CD4-positive, alpha-beta T cell (primary cell): ENCODE measurements around the gene UNKL. TPM values are rescaled to one million over a fixed set of nuclear protein-coding genes. Genes with fewer than 3 reads are reported as not detected.

Source experiments
- ATAC-seq: fragments of 200-7000 bp; cut with Tn5 transposase; one replicate; pipeline ENCODE4 v1.10.0; 2022; ENCODE audit warnings: mild to moderate bottlenecking; ENCODE audit not compliant: poor library complexity
- CTCF ChIA-PET: fragments of 350-600 bp; sonication (Branson Sonifier 250); formaldehyde crosslinking; loops from one replicate; lab custom pipeline; 2021; ENCODE audit warnings: antibody characterized with exemption, inconsistent platforms; lab: Charles Lee
- POLR2A ChIA-PET: fragments of 350-600 bp; sonication (Branson Sonifier 250); formaldehyde crosslinking; loops from one replicate; lab custom pipeline; 2021; ENCODE audit warnings: antibody characterized with exemption, inconsistent platforms; lab: Charles Lee
- DNase-seq, 14 experiments: peaks; one replicate each; pipeline ENCODE4 v3.0.0-alpha.2; 2013 to 2020; ENCODE audit warnings: mixed read lengths in 2 of 14
- H3K27ac ChIP-seq, 2 donors: one replicate each; pipeline versions ENCODE4 v1.5.1 to v1.7.0; 2013; ENCODE audit warnings: low read length in 2 of 2, low read depth in 1 of 2, mild to moderate bottlenecking in 1 of 2
- H3K27me3 ChIP-seq, 2 experiments: 1 replicate in 1 of 2; 2 replicates in 1 of 2; pipeline versions ENCODE4 v1.6.1 to v1.7.0; 2013; ENCODE audit warnings: low read length in 2 of 2, control low read depth in 1 of 2, mild to moderate bottlenecking in 1 of 2, moderate library complexity in 1 of 2; ENCODE audit not compliant: insufficient read depth in 2 of 2, control insufficient read depth in 1 of 2
- H3K36me3 ChIP-seq: one replicate; pipeline ENCODE4 v1.6.1; 2013; ENCODE audit warnings: low read length, control low read depth; ENCODE audit not compliant: insufficient read depth
- H3K4me1 ChIP-seq: one replicate; pipeline ENCODE4 v1.6.1; 2013; ENCODE audit warnings: low read length, control low read depth; ENCODE audit not compliant: insufficient read depth
- H3K4me3 ChIP-seq: one replicate; pipeline ENCODE4 v1.5.1; 2013; ENCODE audit warnings: mild to moderate bottlenecking, low read length, moderate library complexity
- H3K9me3 ChIP-seq, 2 experiments: 1 replicate in 1 of 2; 2 replicates in 1 of 2; pipeline versions ENCODE4 v1.6.1 to v1.7.0; 2013; ENCODE audit warnings: low read length in 2 of 2, mild to moderate bottlenecking in 2 of 2, control low read depth in 1 of 2, moderate library complexity in 1 of 2; ENCODE audit not compliant: control insufficient read depth in 1 of 2, insufficient read depth in 1 of 2
- H3K27ac Mint-ChIP-seq: one replicate; pipeline ENCODE4 v1.8.0; 2020; ENCODE audit warnings: mixed read lengths
- H3K27me3 Mint-ChIP-seq: one replicate; pipeline ENCODE4 v1.8.0; 2021; ENCODE audit warnings: mixed read lengths
- H3K36me3 Mint-ChIP-seq: one replicate; pipeline ENCODE4 v1.8.0; 2021; ENCODE audit warnings: low read depth, mixed read lengths
- H3K4me1 Mint-ChIP-seq: one replicate; pipeline ENCODE4 v1.8.0; 2021; ENCODE audit warnings: low read depth, mixed read lengths
- H3K4me3 Mint-ChIP-seq: one replicate; pipeline ENCODE4 v1.8.0; 2020; ENCODE audit warnings: mild to moderate bottlenecking, mixed read lengths
- H3K9me3 Mint-ChIP-seq: one replicate; pipeline ENCODE4 v1.8.0; 2020; ENCODE audit warnings: mixed read lengths
- intact Hi-C, 2 experiments: fragments of 100-400 bp; cut with DNase I in 1 of 2; cut with micrococcal nuclease in 1 of 2; formaldehyde crosslinking; loops; one replicate each; pipeline versions ENCODE4 v1.15.1 to v1.9.0; 2023 to 2025; cut with DNase I, micrococcal nuclease
- total RNA-seq, 174 experiments: library from RNA in 2 of 174; stranded (reverse) in 2 of 174; gene quantifications; one replicate each; pipeline ENCODE4 v1.2.3 and lab custom pipeline; 2021 to 2026
- TF ChIP-seq, protein P1 (sequence below): fragments of 200-600 bp; IDR thresholded peaks from one replicate; pipeline ENCODE4 v1.8.0; 2022; ENCODE audit warnings: antibody characterized with exemption, mild to moderate bottlenecking

The UNKL gene
- total RNA-seq, 2 experiments from 2014 or later: 52.6 to 53.2 TPM

DNA sequence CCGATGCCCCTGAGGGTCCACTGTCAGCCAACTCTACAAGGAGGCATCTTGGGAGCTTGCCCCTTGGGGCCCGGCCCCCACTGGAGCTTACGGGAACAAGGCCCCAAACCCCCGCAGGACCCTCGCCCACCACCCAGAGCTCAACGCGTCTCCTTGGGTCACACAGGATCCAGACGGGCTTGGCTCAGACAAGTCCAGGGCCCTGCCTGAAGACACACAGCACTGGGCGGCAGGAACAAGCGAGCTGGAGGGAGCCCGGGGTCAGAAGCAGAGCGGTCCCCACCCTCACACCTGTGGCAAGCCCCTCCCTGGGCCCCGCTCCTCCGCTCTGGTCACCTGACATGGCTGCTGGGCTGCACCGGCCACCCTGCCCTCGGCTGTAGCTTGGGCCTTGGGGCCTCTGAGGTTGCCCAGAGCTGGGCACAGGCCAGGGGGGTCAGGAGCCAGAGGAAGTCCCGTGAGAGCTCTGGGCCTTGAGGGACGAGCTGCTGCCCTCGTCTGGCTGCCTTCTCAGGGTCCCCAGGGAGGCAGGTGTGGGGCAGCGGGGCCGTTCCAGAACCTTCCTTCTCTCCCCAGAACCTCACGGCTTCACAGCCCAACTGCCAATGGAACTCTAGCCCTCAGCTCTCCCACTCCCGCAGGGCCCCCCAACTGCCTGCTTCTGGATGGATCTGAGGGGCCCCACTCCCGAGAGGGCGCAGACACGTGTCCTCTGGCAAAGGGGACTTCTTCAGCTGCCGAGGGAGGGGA, 29.7 kb upstream of the UNKL start, which contains the start of gene CCDC154:
Gene CCDC154, minus strand, starts transcription at position 577 of the 750 bp plus-strand sequence. Its CDS starts 234 bp downstream, at position 343.
- Mint-ChIP-seq H3K4me1 (no peaks in the 10 kb centered on the region), H3K36me3 (peaks cover 7% of the 10 kb centered on the region), H3K9me3 (no peaks in the 10 kb centered on the region), H3K4me3 (no peak within 1 kb of the TSS), H3K27me3 (no peaks in the 10 kb centered on the region), H3K27ac (no peak within 1 kb of the TSS)
- no peaks in the 10 kb centered on the region for H3K9me3 ChIP-seq
- peaks cover 18% of the 10 kb centered on the region for H3K36me3 ChIP-seq
- CTCF ChIA-PET: no interaction called here
- H3K4me3 ChIP-seq: no peak within 1 kb of the TSS
- ATAC-seq: no peak
- POLR2A ChIA-PET: no interaction called here
- no peak for DNase-seq
- no peaks in the 10 kb centered on the region for H3K4me1 ChIP-seq
- TF ChIP-seq, protein P1, sequence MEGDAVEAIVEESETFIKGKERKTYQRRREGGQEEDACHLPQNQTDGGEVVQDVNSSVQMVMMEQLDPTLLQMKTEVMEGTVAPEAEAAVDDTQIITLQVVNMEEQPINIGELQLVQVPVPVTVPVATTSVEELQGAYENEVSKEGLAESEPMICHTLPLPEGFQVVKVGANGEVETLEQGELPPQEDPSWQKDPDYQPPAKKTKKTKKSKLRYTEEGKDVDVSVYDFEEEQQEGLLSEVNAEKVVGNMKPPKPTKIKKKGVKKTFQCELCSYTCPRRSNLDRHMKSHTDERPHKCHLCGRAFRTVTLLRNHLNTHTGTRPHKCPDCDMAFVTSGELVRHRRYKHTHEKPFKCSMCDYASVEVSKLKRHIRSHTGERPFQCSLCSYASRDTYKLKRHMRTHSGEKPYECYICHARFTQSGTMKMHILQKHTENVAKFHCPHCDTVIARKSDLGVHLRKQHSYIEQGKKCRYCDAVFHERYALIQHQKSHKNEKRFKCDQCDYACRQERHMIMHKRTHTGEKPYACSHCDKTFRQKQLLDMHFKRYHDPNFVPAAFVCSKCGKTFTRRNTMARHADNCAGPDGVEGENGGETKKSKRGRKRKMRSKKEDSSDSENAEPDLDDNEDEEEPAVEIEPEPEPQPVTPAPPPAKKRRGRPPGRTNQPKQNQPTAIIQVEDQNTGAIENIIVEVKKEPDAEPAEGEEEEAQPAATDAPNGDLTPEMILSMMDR: no peak
- H3K27me3 ChIP-seq: no peaks in the 10 kb centered on the region
- H3K27ac ChIP-seq: no peak within 1 kb of the TSS
- intact Hi-C loops: no loop called here

DNA sequence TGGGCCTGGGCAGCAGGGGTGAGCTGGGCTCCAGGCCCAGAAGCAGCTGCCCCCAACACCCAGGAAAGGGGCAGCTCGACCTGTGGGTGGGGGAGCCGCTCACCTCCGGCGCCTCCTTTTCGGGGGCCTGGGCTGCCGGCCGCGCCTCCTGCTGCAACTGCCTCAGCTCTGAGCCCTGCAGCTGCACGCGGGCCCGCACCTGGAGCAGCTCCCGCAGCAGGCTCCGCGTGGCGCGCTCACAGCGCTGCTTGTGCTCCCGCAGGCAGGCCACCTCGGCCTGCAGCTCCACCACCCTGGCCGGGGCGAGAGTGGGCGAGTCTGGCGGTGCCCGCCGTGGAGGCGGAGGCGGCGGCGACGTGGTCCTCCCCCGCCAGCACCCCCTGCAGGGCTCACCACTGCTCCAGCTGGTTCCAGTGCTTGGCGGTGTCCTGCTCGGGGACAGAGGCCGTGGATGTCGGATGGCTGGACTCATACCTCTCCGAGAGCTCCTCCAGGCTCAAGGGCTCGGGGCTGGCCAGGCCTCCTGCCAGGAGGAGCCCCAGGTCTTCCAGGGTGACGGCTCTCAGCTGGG, 29.0 kb upstream of the UNKL start:
- H3K27ac ChIP-seq: no peak overlapping the region
- no peaks in the 10 kb centered on the region for H3K9me3 ChIP-seq
- no peak for ATAC-seq
- POLR2A ChIA-PET: no interaction called here
- TF ChIP-seq, protein P1: no peak
- no peak overlapping the region for H3K4me3 ChIP-seq
- H3K4me3 Mint-ChIP-seq: no peak overlapping the region
- no peaks in the 10 kb centered on the region for H3K4me1 Mint-ChIP-seq
- peaks cover 6% of the 10 kb centered on the region for H3K36me3 Mint-ChIP-seq
- H3K9me3 Mint-ChIP-seq: no peaks in the 10 kb centered on the region
- H3K4me1 ChIP-seq: no peaks in the 10 kb centered on the region
- no peaks in the 10 kb centered on the region for H3K27me3 ChIP-seq
- DNase-seq: no peak
- peaks cover 17% of the 10 kb centered on the region for H3K36me3 ChIP-seq
- H3K27me3 Mint-ChIP-seq: no peaks in the 10 kb centered on the region
- no peak overlapping the region for H3K27ac Mint-ChIP-seq
- intact Hi-C loops: no loop called here
- CTCF ChIA-PET: no interaction called here

DNA sequence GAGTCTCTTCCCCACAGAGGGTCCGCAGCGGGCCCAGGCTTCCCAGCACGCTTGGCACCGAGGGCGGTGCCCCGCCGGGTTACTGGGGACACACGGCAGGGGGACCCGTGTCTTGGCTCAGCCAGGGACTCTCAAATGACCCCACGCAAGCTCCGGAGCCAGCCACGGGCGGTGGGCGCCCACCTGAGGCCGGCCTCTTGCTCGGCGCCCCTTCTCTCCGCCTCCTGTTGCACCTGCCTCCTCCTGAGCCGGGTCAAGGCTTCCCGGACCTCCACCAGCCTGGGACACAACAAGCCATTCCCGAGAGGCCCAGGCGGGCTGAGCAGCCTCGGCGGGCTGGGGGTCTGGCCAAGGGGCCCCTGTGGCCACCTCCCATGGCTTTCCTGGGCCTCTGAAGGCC, 28.2 kb upstream of the UNKL start:
- no peaks in the 10 kb centered on the region for H3K27me3 Mint-ChIP-seq
- Histone ChIP-seq H3K27me3 (no peaks in the 10 kb centered on the region), H3K36me3 (peaks cover 9% of the 10 kb centered on the region), H3K4me3 (no peak overlapping the region), H3K27ac (no peak overlapping the region), H3K4me1 (no peaks in the 10 kb centered on the region), H3K9me3 (no peaks in the 10 kb centered on the region)
- no peaks in the 10 kb centered on the region for H3K9me3 Mint-ChIP-seq
- CTCF ChIA-PET: no interaction called here
- no peak overlapping the region for H3K27ac Mint-ChIP-seq
- no peaks in the 10 kb centered on the region for H3K4me1 Mint-ChIP-seq
- no peaks in the 10 kb centered on the region for H3K36me3 Mint-ChIP-seq
- POLR2A ChIA-PET: no interaction called here
- ATAC-seq (no peak), DNase-seq (no peak)
- TF ChIP-seq, protein P1: no peak
- intact Hi-C loops: no loop called here
- no peak overlapping the region for H3K4me3 Mint-ChIP-seq
